ENCODE data around the gene FAM200C. TPM values are rescaled to one million over a fixed set of nuclear protein-coding genes. Genes with fewer than 3 reads are reported as not detected.

The FAM200C gene
- total and polyA plus RNA-seq, 2 of the 8 experiments (the other 6 are each of a cell fraction or from before 2014, with no cell fraction given) = 2.6 to 7.3 TPM

DNA sequence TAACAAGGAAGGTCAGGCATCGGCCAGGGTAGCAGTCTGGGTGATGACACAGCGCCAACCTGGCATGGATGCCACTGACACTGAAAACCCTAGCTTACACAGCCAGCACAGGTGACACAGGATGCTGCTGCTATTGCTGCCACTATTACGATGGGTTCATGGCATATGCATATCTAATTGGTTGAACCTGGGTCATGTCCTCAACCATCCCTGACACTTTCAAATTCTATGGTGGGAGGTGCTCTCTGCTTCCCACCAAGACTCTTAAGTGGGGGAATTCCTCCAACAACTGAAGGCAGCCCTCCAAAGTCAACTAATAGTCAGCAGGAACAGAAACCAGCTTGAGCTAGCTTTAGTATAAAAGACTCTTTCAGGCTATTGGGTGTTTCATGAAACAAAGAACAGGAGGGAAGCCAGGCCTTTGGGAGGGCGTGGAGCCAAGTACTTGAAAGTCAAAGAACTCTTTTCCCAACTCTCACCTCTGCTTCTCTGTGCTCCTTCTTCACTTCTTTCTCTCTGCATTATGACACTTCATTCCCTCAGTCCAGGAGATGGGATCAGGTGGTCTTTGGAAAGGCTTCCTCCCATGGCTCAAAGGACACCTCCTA, 43.1 kb upstream of the FAM200C start (continued):
- TF ChIP-seq CHD7 (IDR thresholded peaks at IDR 0.05; ENCODE audit: insufficient replicate concordance, low read length) (no peak), GABPA (IDR thresholded peaks at IDR 0.05; ENCODE audit: borderline replicate concordance, insufficient read depth, low read length) (no peak), ZNF274 (IDR thresholded peaks at IDR 0.05; ENCODE audit: borderline replicate concordance, extremely low read depth, low read length) (no peak), CBX8 (IDR thresholded peaks at IDR 0.05; ENCODE audit: borderline replicate concordance, low read depth, low read length) (no peak), POLR2AphosphoS5 (IDR thresholded peaks at IDR 0.05; ENCODE audit: low read depth, low read length) (no peak), PHF8 (conservative IDR thresholded peaks at IDR 0.05; ENCODE audit: low read depth, low read length) (no peak), RFX5 (IDR thresholded peaks at IDR 0.05; ENCODE audit: borderline replicate concordance, low read depth, low read length) (no peak), CHD2 (IDR thresholded peaks at IDR 0.05; ENCODE audit: low read length) (no peak), CTBP2 (IDR thresholded peaks at IDR 0.05; ENCODE audit: borderline replicate concordance, insufficient read depth, insufficient read length, low read length) (no peak)
- TF ChIP-seq, protein P1, sequence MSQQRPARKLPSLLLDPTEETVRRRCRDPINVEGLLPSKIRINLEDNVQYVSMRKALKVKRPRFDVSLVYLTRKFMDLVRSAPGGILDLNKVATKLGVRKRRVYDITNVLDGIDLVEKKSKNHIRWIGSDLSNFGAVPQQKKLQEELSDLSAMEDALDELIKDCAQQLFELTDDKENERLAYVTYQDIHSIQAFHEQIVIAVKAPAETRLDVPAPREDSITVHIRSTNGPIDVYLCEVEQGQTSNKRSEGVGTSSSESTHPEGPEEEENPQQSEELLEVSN (IDR thresholded peaks at IDR 0.05) = no peak

Data from H1 (cell line).